NOMO-1 treated with DMSO at 0.1 percent for 48 hours (cell line): ENCODE data around the gene NOB1.
"Not testable (repeated sequence)": the region's sequence is repeated elsewhere in the genome, so short reads cannot be mapped to it uniquely, and the experiment has no call there.

Experiments
- DNase-seq: peaks from one replicate; lab custom pipeline; 2025; ENCODE audit not compliant: unreplicated experiment; lab: John Stamatoyannopoulos, UW

Gene NOB1

GRCh38 chr16:69754469-69755310 lies at the start of gene NOB1:
TSS of gene NOB1 (minus strand) at chr16:69754926. CDS start at chr16:69754910, 16 bp downstream.
- peak; percentile 93 for DNase-seq

DNA sequence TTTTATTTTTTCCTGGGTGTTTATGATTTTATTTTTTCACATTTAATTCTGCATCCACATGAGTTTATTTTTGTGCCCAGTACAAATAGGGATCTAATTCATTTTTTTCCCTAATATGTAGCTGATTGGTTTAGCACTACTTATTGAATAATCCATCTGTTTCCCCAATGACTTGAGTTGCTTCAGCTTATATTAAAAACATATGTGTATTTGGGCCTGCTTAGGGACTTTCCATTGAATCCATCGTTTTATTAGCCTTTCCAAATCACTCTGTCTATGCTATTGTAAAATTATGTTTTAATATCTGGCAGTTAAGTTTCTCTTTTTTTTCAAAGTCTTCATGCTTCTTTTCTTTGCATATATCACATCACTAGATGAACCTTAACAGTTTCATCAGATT lies 49.6 kb upstream of the NOB1 start:
- no peak for DNase-seq

- no peak for DNase-seq
Observed at GRCh38 chr16:69799611-69800031, 44.9 kb upstream of the NOB1 start.

- no peak for DNase-seq
Observed at GRCh38 chr16:69798466-69798865, 43.7 kb upstream of the NOB1 start.

DNA sequence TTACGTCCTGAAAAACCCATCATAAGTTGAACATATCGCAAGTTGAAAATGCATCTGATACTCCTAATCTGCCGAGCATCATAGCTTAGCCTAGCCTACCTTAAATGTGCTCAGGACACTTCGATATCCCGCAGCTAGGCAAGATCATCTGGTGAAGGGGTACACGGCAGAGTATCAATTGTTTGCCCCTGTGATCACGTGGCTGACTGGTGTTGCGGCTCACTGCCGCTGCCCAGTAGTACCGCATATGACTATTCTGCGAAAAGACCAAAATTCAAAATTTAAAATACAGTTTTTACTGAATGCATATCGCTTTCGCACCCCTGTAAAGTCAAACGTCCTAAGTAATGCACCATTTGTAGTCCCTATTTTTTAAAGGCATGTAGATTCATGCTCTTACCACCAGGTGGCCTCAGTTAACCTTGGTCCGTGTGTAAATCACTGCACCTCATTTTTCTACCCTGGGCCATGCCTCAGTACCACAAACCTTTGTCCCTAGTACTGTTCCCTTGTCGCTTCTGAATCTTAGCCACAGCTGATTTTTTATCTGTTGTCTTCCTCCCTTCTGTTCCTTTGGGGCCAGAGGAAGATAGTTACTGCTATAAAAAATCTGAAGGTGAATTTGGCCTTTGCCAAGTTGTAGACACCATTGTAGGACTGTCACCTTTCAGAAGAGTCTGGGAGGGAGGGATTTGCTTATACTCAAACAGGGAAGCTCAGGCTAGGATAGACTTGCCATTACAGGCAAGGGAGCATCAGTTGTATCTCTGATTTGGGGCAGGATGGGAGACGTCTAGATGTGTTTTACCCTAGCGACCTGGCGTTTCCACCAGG lies 41.8 kb upstream of the NOB1 start:
- peak; percentile 12 for DNase-seq

DNA sequence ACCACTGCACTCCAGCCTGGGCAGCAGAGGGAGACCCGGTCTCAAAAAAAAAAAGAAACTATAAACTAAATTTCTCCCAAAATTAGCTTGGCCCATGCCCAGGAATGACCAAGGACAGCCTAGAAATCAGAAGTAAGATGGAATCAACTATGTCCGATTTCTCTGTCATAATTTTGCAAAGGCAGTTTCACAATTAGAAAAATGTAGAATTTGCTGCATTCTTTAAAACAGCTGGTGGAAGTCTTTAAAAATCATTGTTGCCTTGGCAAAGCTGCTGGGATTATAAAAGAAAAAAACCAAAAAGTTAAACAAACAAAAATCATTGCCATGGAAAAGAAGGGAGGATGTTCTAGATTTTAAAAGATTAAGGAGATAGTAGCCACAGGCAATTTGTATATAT lies 39.8 kb upstream of the NOB1 start:
- no peak for DNase-seq

GRCh38 chr16:69793526-69793925 lies 38.8 kb upstream of the NOB1 start:
- DNase-seq, result no peak

DNA sequence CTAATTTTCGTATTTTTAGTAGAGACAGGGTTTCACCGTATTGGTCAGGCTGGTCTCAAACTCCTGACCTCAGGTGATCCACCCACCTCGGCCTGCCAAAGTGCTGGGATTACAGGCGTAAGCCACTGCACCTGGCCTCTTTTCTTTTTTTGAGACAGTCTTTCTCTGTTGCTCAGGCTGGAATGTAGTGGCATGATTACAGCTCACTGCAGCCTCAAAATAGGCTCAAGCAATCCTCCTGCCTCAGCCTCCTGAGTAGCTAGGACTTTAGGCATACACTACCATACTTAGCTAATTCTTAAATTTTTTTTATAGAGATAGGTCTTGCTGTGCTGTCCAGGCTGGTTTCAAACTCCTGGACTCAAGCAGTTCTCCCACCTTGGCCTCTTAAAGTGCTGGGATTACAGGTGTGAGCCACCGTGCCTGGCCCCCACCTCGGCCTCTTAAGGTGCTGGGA lies 36.7 kb upstream of the NOB1 start:
- DNase-seq, result not testable (repeated sequence)

- DNase-seq, result no peak
Observed at GRCh38 chr16:69787883-69788282, 33.2 kb upstream of the NOB1 start.

DNA sequence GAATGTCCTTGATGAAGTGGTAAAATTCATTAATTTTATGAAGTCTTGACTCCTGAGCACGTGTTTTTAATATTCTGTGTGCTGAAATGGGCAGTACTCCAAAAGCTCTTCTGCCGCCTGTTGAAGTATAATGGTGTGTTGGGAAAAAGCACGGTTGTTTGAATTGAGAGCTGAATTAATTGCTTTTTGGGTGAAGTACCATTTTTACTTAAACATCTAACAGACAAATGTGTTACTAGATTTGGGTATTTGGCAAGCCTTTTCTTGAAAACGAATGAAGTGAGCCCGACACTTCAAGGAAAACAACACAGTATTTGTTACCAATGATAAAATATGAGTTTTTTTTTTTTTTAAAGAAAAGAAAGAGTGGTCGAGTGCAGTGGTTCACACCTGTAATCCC lies 29.9 kb upstream of the NOB1 start:
- no peak for DNase-seq

DNA sequence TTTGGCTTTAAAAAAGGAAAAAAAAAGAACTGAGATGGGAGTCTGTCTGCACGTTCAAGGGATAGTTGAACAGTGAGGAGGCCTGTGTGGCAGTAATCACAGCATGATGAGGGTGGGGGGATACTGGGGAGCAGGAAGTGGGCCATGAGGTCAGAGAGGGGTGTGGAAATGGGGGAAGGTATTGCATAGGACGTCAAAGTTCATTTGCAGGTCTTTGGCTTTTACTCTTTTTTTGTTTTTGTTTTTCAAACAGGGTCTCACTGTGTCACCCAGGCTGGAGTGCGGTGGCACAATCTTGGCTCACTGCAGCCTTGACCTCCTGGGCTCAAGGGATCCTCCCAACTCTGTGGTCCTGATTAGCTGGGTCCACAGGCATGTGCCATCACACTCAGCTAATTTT lies 26.4 kb upstream of the NOB1 start:
- no peak for DNase-seq

GRCh38 chr16:69779724-69780123 lies 25.0 kb upstream of the NOB1 start:
- DNase-seq, result no peak

- DNase-seq, result no peak
Observed at GRCh38 chr16:69775563-69775962, 20.8 kb upstream of the NOB1 start.

DNA sequence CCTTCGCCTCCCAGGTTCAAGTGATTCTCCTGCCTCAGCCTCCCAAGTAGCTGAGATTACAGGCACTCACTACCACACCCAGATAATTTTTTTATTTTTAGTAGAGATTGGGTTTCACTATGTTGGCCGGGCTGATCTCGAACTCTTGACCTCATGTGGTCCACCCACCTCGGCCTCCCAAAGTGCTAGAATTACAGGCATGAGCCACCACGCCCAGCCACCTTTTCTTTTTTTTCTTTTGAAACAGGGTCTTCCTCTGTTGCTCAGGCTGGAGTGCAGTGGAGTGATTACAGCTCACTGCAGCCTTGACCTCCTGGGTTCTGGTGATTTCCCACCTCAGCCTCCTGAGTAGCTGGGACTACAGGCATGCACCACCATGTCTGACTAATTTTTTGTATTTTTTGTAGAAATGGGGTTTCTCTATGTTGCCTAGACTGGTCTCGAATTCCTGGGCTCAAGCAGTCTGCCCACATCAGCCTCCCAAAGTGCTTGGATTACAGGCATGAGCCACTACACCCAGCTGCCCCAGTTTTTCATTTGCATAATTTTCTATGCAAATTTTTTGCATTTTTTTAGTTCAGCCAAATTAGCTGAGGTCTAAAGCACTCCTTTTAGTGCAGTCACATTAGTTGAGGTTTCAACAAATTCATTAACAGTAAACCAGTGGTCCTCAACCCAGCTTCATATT lies 18.7 kb upstream of the NOB1 start:
- DNase-seq, result no peak

GRCh38 chr16:69771651-69771967 lies 16.9 kb upstream of the NOB1 start:
- no peak for DNase-seq

GRCh38 chr16:69769404-69769803 lies 14.7 kb upstream of the NOB1 start:
- no peak for DNase-seq

DNA sequence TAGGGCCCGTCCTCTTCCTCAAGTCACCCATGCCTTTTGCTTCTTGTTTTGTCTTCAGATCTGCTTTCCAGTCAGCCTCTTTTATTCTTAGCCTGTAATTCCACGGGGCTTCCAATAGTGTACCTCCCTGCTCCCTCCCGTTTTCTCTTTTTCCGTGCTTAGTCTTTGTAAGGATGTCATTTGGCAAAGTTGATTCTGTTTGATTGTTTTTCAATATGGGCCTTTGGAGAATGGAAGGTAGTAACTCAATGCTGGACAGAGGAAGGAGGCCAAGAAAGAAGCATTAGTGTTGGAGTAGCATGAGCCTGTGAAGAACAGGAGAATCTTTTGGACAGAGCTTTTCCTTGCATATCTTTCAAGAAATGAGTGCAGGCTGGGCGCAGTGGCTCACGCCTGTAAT lies 13.9 kb upstream of the NOB1 start:
- no peak for DNase-seq

GRCh38 chr16:69767459-69768229 lies 12.9 kb upstream of the NOB1 start:
- DNase-seq, result no peak

- DNase-seq, result no peak
Observed at GRCh38 chr16:69763599-69763942, 8.8 kb upstream of the NOB1 start.

- DNase-seq, result peak; percentile 82
Observed at GRCh38 chr16:69762814-69763598, 8.3 kb upstream of the NOB1 start.
